ENCODE data around the gene ITFG1.

DNA sequence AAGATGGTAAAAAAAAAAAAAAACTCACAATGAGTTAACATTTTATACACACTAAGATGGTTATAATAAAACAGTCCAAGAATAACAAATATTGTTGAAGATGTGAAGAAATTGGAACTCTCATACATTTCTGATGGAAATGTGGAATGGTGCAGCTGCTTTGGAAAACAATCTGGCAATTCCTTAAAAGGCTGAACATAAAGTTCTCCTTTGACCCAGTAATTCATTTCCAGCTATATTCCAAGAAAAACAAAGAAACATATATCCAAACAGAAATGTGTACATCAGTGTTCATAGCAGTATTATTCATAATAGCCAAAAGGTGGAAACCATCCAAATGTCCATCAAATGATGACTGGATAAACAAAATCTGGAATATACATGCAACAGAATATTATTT is 219.8 kb downstream of the ITFG1 start:
- TF ChIP-seq EP300 (IDR thresholded peaks at IDR 0.05) (no peak), POLR2AphosphoS5 (IDR thresholded peaks at IDR 0.05) (no peak), POLR2A (IDR thresholded peaks at IDR 0.05) (no peak)
- TF ChIP-seq, protein P1, sequence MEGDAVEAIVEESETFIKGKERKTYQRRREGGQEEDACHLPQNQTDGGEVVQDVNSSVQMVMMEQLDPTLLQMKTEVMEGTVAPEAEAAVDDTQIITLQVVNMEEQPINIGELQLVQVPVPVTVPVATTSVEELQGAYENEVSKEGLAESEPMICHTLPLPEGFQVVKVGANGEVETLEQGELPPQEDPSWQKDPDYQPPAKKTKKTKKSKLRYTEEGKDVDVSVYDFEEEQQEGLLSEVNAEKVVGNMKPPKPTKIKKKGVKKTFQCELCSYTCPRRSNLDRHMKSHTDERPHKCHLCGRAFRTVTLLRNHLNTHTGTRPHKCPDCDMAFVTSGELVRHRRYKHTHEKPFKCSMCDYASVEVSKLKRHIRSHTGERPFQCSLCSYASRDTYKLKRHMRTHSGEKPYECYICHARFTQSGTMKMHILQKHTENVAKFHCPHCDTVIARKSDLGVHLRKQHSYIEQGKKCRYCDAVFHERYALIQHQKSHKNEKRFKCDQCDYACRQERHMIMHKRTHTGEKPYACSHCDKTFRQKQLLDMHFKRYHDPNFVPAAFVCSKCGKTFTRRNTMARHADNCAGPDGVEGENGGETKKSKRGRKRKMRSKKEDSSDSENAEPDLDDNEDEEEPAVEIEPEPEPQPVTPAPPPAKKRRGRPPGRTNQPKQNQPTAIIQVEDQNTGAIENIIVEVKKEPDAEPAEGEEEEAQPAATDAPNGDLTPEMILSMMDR (IDR thresholded peaks at IDR 0.05) = no peak

Measured in gastroesophageal sphincter (tissue), 3 donors.